Effector CD8-positive, alpha-beta T cell (primary cell): ENCODE data around the gene L3MBTL3.
A peak's percentile ranks its signal among the peaks of the same experiment; 100 is the strongest.

Experiments used
- DNase-seq: peaks from one replicate; lab custom pipeline; 2025; lab: John Stamatoyannopoulos, UW

Gene L3MBTL3

GRCh38 chr6:130027948-130028347 is 9.6 kb downstream of the L3MBTL3 start:
- no peak for DNase-seq

DNA sequence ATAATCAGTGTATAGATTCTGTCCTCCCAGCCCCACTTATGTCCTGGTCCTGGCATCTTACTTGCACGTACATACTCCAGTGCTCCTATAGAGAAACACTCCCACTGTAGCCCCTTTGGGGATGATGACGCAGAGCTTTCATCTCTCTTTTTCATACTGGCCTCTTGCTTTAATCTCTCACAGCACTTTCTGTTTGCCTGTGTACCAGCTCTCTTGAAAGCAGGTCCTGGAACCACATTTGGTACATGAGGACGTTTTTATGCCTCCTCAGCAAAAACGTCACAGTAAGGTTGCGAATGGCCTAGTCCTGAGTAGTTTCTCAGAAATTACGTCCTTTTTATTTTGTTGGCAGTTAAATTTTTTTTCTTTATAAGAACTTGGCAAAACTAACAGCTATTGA is 10.8 kb downstream of the L3MBTL3 start:
- peak; percentile 2 for DNase-seq

DNA sequence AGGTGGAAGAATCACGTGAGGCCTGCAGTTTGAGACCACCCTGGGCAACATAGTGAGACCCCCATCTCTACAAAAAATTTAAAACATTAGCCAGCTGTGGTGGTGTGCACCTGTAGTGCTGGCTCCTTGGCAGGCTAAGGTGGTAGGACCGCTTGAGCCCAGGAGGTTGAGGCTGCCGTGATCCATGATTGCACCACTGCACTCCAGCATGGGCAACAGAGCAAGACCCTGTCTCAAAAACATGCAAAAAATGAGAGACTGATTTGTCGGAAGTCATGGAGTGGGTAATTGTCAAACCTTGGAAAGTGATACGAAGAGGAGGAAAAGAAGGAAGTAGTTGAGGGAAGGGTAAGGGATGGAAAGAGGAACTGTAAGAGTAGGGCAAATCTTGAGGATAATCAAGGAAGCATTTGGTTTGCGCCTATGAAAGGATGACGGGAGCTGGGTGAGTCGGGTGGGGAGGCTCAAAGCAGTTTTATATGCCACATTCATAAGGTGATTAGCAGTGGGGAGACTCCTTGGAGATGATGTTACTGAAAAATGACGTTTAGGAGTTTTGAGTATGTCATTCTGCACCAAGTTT is 14.5 kb downstream of the L3MBTL3 start:
- DNase-seq: no peak

GRCh38 chr6:130033949-130034348 is 15.6 kb downstream of the L3MBTL3 start:
- DNase-seq: no peak

DNA sequence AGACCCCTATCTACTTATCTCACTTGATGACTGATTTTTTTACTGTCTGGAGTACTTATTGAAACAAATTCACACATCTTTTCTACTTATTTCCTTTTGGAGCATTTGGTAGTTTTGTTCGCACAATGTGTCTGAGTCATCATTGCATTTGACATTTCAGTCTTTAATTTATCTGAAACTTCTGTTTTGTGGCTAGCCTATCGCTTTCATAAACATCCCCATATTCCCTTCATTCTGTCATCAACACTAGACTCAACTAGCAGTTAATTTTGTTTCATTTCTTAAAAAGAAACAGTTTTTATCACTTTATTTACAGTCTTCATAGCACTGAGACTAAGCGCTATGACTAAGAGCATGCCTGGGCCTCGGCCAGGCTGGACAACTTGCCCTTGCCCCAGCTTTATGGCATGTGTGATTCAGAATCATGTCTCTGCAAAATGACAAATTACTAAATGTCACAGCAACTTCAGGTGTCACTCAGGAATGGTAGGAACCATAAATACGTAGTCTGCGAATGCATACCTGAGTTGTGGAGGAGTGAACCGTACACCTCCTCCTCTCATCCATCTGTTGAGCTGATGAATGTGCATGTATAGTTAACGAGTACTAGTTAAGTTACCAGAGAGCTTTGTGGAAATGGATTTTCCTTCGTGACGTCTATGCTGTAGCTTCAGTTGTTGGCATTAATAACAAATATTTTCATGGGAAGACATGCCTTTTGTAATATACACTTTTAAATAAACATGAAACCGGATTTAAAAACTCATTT is 16.2 kb downstream of the L3MBTL3 start:
- no peak for DNase-seq

- no peak for DNase-seq
Observed at GRCh38 chr6:130035211-130035610, 16.8 kb downstream of the L3MBTL3 start.

GRCh38 chr6:130037207-130037811 is 18.9 kb downstream of the L3MBTL3 start:
- DNase-seq: no peak

DNA sequence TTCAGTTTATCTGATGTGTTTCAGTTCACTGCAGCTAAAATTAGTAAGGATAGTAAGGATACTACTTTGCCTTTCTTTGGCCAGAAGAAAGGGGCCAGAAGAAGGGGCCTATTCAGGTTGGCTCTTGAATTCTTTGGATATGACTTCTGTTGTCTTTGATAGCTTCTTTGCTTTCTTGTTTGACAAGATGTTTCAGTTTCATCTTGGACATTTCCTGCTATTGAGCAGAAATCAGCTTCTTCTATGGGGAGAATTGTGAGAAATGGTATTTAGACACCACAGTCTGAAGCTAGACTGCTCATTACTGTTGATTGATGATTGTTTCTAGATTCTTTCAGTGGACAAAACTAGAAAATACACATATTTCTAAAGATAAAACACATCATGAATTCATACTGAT is 23.2 kb downstream of the L3MBTL3 start:
- DNase-seq: no peak

DNA sequence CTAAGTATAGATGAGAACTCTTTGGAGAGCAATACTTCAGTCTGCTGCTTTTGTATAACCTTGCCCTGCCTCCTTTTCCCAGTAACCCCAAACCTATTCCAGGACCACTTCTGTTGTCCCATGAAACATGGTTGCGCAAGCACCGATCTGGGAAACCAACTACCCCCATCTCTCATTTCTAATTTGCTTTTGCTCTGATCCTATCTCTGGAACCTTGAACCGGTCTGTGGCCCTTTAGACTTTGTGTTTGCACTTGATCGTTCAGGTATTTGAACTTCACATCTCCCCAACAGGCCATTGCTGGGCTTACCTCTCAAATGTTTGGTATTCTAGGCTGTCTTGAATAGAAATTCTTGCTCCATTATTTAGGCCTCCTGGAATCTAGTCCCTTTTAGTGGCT is 25.0 kb downstream of the L3MBTL3 start:
- no peak for DNase-seq

DNA sequence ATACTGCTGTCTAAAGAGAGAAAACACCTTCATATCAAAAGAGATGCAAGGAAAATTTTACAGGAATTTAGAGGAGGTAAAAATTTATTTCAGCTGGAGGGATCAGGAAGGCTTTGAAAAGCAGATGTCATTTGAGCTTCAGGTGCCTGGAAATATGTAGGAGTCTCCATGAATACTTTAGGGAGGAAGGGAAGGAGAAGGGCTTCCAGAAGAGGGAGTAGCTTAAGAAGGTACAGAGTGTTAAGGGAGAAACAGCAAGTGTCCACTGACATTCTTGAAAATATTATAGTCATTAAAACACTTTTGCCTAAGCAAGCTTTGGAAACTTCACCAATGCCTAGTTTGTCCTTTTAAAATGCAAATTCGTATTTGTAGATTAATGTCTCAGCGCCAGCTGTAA is 27.2 kb downstream of the L3MBTL3 start:
- no peak for DNase-seq

GRCh38 chr6:130046671-130047070 is 28.3 kb downstream of the L3MBTL3 start:
- DNase-seq: no peak

DNA sequence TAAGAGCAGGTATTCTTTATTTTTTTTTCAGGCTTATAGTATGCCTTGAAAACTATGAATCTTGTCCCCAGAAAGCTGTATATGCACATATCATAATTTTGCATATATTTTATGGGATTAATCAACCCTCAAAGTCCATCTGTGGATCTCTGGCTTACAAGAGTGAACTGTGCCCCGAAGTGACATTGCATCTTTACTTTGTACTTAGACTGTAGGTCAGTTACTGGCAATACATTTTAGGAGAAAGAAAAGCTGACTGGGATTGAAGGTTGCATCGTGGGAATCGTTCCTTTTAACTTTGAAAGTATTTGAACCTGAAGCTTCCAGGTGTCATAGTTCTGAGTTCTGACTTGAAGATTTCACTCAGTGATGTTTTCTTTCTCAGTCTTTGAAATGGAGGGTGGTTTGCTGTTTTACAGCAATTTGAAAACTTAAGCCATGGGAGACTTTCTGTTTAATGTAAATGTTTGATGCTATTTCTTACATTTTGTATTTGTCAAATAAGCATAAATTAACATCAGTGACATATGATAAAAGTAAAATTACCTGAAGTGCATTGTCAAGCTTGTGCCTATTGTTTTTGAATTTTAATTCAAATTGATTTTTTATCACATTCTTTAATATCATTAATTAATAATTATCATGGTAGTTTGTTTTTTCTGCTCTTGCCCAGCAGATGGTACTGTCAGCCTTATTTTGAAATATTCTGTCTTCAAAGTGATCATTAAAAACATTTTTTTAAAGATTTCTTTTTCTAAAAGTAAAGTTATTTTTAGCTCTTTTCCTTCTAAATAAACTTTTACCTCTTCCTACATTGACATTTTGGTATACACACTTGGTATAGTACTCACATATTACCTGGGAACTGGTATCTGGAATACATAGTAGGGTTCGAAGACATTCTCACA is 29.0 kb downstream of the L3MBTL3 start:
- DNase-seq: no peak

- DNase-seq: no peak
Observed at GRCh38 chr6:130050230-130050629, 31.8 kb downstream of the L3MBTL3 start.

GRCh38 chr6:130054725-130055124 is 36.3 kb downstream of the L3MBTL3 start:
- DNase-seq: no peak

- DNase-seq: no peak
Observed at GRCh38 chr6:130055271-130055670, 36.9 kb downstream of the L3MBTL3 start.

GRCh38 chr6:130057495-130057894 is 39.1 kb downstream of the L3MBTL3 start:
- DNase-seq: no peak

DNA sequence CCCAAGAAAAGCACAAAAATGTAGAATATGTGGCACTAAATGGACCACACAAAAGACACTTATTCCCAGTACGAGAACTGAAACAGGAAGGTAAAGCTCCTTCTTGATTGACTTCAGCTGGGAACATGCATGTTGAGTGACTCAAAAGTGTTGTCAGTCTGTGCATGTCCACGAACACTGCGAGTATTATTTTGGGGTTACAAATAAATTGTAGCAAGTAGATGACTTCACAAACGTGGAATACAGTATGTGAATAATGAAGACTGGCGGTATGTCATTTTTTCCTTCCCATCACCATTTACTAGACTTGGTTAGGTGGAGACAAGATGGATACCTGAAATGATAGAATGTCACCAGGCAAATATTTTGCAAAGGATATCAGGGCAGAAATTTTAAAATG is 45.4 kb downstream of the L3MBTL3 start:
- no peak for DNase-seq

DNA sequence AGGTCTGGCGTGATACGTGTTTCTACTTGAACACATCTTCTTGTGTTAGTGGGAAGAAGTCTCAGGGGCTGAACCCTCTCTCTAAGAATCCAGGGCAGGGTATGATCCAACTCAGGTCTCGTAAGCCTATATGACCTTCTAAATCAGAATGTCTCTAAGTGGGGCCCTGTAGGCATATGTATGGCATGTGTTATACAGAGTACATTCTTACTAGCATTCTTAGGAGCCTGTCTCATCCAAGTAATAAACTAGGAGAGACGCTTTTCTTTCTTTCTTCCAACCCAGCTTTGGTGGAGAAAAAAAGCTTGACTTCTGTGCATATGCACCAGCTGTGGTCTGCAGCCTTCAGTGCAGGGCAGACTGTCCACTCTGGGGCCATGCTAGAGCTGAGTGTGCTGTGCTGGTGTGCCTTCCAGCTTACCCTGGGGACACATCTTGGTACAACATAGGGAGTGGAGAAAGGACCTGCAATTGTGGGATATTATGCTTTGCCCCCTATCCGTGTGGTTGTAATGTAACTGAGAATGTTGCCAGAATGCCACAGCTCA is 47.3 kb downstream of the L3MBTL3 start:
- no peak for DNase-seq

DNA sequence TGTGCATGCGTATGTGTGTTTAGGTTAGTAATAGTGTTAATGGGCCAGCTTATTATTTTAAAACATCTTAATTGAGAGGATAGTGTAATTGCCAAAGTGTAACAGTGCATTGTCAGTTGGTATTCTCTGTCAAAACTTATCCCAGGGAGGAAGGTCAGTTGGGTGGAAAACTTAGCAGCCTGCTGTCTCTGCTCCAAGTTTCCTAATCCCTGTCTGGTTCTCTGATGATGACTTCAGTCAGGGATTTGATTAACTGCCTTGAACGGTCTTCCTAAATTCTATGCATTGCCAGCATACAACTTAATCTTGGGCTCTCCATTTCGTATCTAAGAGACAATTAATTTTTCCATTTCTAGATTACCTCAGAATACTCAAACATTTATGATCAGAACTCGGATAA is 51.1 kb downstream of the L3MBTL3 start:
- DNase-seq: no peak

- DNase-seq: no peak
Observed at GRCh38 chr6:130070326-130070725, 51.9 kb downstream of the L3MBTL3 start.

DNA sequence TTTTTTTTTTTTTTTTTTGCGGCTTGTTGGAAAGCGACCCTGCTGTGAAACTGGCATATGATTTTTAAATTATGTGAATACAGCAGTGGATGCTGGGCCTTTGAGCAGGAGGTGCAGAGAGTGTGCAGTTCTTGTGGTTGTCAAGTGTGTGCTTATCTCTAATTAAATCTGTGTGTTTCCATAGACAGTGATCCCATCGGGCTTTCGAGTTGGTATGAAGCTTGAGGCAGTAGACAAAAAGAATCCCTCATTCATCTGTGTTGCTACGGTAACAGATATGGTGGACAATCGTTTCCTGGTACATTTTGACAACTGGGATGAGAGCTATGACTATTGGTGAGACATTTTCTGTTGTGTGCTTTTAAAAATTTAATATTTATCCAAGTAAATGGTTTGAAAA is 52.4 kb downstream of the L3MBTL3 start:
- DNase-seq: no peak

- no peak for DNase-seq
Observed at GRCh38 chr6:130075879-130076460, 57.6 kb downstream of the L3MBTL3 start.
